ENCODE data around the gene SNX13.
"Not testable (repeated sequence)": the region's sequence is repeated elsewhere in the genome, so short reads cannot be mapped to it uniquely, and the experiment has no call there.

Gene SNX13

GRCh38 chr7:17849504-17849903 is 90.8 kb downstream of the SNX13 start:
- DNase-seq (ENCODE audit: low spot score): no peak

GRCh38 chr7:17848516-17848915 is 91.8 kb downstream of the SNX13 start:
- no peak for DNase-seq (ENCODE audit: low spot score)

- no peak for DNase-seq (ENCODE audit: low spot score)
Measured at GRCh38 chr7:17846935-17847334, 93.4 kb downstream of the SNX13 start.

- DNase-seq (ENCODE audit: low spot score): no peak
Measured at GRCh38 chr7:17845197-17845547, 95.1 kb downstream of the SNX13 start.

GRCh38 chr7:17844514-17845196 is 95.6 kb downstream of the SNX13 start:
- no peak for DNase-seq (ENCODE audit: low spot score)

- no peak for DNase-seq (ENCODE audit: low spot score)
Measured at GRCh38 chr7:17844022-17844421, 96.3 kb downstream of the SNX13 start.

GRCh38 chr7:17843041-17843440 is 97.3 kb downstream of the SNX13 start:
- no peak for DNase-seq (ENCODE audit: low spot score)

GRCh38 chr7:17832820-17833355 is 107.4 kb downstream of the SNX13 start:
- no peak for DNase-seq (ENCODE audit: low spot score)

GRCh38 chr7:17832242-17832641 is 108.1 kb downstream of the SNX13 start:
- no peak for DNase-seq (ENCODE audit: low spot score)

GRCh38 chr7:17830206-17830605 is 110.1 kb downstream of the SNX13 start:
- DNase-seq (ENCODE audit: low spot score): no peak

- no peak for DNase-seq (ENCODE audit: low spot score)
Measured at GRCh38 chr7:17829001-17829400, 111.3 kb downstream of the SNX13 start.

GRCh38 chr7:17822547-17823173 is 117.6 kb downstream of the SNX13 start:
- no peak for DNase-seq (ENCODE audit: low spot score)

- no peak for DNase-seq (ENCODE audit: low spot score)
Measured at GRCh38 chr7:17816903-17817302, 123.4 kb downstream of the SNX13 start.

GRCh38 chr7:17815318-17815717 is 125.0 kb downstream of the SNX13 start:
- DNase-seq (ENCODE audit: low spot score): no peak

GRCh38 chr7:17814058-17814457 is 126.2 kb downstream of the SNX13 start:
- no peak for DNase-seq (ENCODE audit: low spot score)

GRCh38 chr7:17809215-17809614 is 131.1 kb downstream of the SNX13 start:
- not testable (repeated sequence) for DNase-seq (ENCODE audit: low spot score)

GRCh38 chr7:17807242-17807641 is 133.1 kb downstream of the SNX13 start:
- DNase-seq (ENCODE audit: low spot score): no peak

- DNase-seq (ENCODE audit: low spot score): no peak
Measured at GRCh38 chr7:17806631-17807030, 133.7 kb downstream of the SNX13 start.

- no peak for DNase-seq (ENCODE audit: low spot score)
Measured at GRCh38 chr7:17802056-17802455, 138.2 kb downstream of the SNX13 start.

GRCh38 chr7:17792075-17792936 is 148.0 kb downstream of the SNX13 start:
- no peak for DNase-seq (ENCODE audit: low spot score)

- DNase-seq (ENCODE audit: low spot score): no peak
Measured at GRCh38 chr7:17787257-17787656, 153.0 kb downstream of the SNX13 start.

GRCh38 chr7:17786314-17786852 is 153.9 kb downstream of the SNX13 start:
- no peak for DNase-seq (ENCODE audit: low spot score)

GRCh38 chr7:17782216-17782549 is 158.1 kb downstream of the SNX13 start:
- no peak for DNase-seq (ENCODE audit: low spot score)

Data from hematopoietic multipotent progenitor cell treated with erythropoietin and hydrocortisone succinate and interleukin-3 and kit ligand, for 17 days (in vitro differentiated cells).